Measurements from ENCODE around the gene ATN1. TPM values are rescaled to one million over a fixed set of nuclear protein-coding genes. Genes with fewer than 3 reads are reported as not detected.

Gene ATN1
- total and polyA plus RNA-seq, 9 of the 15 experiments (the other 6 are each of a cell fraction or from before 2014, with no cell fraction given), result 0.15 to 49.8 (median 2.7) TPM

- TF ChIP-seq ATF3 (IDR thresholded peaks at IDR 0.05), result no peak
- TF ChIP-seq ATF3 (CRISPR knock-in tag; conservative IDR thresholded peaks at IDR 0.05), result 0 out of 2 replicates have a peak, but pooled peaks have one; percentile 12
- TF ChIP-seq POLR2H (tag; IDR thresholded peaks at IDR 0.05; ENCODE audit: low read depth), result peak; percentile 99
- TF ChIP-seq E2F6 (IDR thresholded peaks at IDR 0.05; ENCODE audit: borderline replicate concordance in 1 of 2, extremely low read depth in 1 of 2, insufficient read depth in 1 of 2, insufficient read length in 1 of 2, low read depth in 1 of 2, low read length in 1 of 2, poor library complexity in 1 of 2, severe bottlenecking in 1 of 2), result peak in 1 of 2 experiments; percentile 34
- TF ChIP-seq PCBP1 (IDR thresholded peaks at IDR 0.05; ENCODE audit: low read depth, low read length, poor library complexity, severe bottlenecking), result no peak
- no peak for TF ChIP-seq ATF2 (CRISPR knock-in tag; IDR thresholded peaks at IDR 0.05)
- TF ChIP-seq KLF10 (CRISPR knock-in tag; IDR thresholded peaks at IDR 0.05), result peak; percentile 96
- TF ChIP-seq ZBTB5 (IDR thresholded peaks at IDR 0.05), result no peak
- TF ChIP-seq ELK1 (CRISPR knock-in tag; IDR thresholded peaks at IDR 0.05), result no peak
- peak; percentile 61; the same call in 1 of the 2 replicates for TF ChIP-seq FOXJ2 (tag; IDR thresholded peaks at IDR 0.05)
- peak; percentile 100 for TF ChIP-seq GTF2E2 (tag; IDR thresholded peaks at IDR 0.05)
- TF ChIP-seq YBX1 (IDR thresholded peaks at IDR 0.05), result no peak
- no peak; the same call in 1 of the 2 replicates for TF ChIP-seq E2F5 (CRISPR knock-in tag; IDR thresholded peaks at IDR 0.05)
- TF ChIP-seq ARNT (IDR thresholded peaks at IDR 0.05), result peak; percentile 74 to 84; a peak in 3 of 4 replicates
- TF ChIP-seq CREB1 (IDR thresholded peaks at IDR 0.05), result peak; percentile 23; the same call in 1 of the 2 replicates
- no peak; the same call in 1 of the 2 replicates for TF ChIP-seq CREB1 (CRISPR knock-in tag; IDR thresholded peaks at IDR 0.05)
- TF ChIP-seq MXD1 (CRISPR knock-in tag; IDR thresholded peaks at IDR 0.05; ENCODE audit: borderline replicate concordance, poor library complexity, severe bottlenecking), result no peak
- TF ChIP-seq FOXA1 (IDR thresholded peaks at IDR 0.05; ENCODE audit: borderline replicate concordance), result no peak
- no peak for TF ChIP-seq FOXJ3 (CRISPR knock-in tag; IDR thresholded peaks at IDR 0.05)
Observed at GRCh38 chr12:6943722-6944380, 16.1 kb downstream of the ATN1 start, which contains the start of the genes C12orf57 and RNU7-1 (continued).

Measured in K562 (cell line).